Lower leg skin (tissue), 3 donors: Measurements from ENCODE around the gene APOF.

Source experiments
- CTCF ChIP-seq, 3 donors: fragments of 450-650 bp; IDR thresholded peaks; one replicate each; pipeline ENCODE4 v1.5.1; 2016; ENCODE audit warnings: antibody characterized with exemption in 3 of 3, mild to moderate bottlenecking in 3 of 3, moderate library complexity in 2 of 3
- POLR2A ChIP-seq, 2 donors: fragments of 450-650 bp; IDR thresholded peaks; one replicate each; pipeline ENCODE4 v1.6.1; 2016 to 2017; ENCODE audit warnings: antibody characterized with exemption in 2 of 2, mild to moderate bottlenecking in 1 of 2, moderate library complexity in 1 of 2

- TF ChIP-seq CTCF (IDR thresholded peaks at IDR 0.05) (no peak), POLR2A (IDR thresholded peaks at IDR 0.05) (no peak)
Measured at GRCh38 chr12:56334490-56334793, 28.2 kb downstream of the APOF start.
